Endodermal cell (in vitro differentiated cells): ENCODE data around the gene OR10A7. TPM values are rescaled to one million over a fixed set of nuclear protein-coding genes. Genes with fewer than 3 reads are reported as not detected.

Experiments
- DNase-seq: peaks from one replicate; pipeline ENCODE4 v3.0.0-alpha.2; 2017
- H3K27ac ChIP-seq: 2 replicates; pipeline ENCODE4 v1.5.1; 2013; ENCODE audit warnings: mild to moderate bottlenecking, low read depth, low read length, moderate library complexity
- H3K27me3 ChIP-seq: 2 replicates; pipeline ENCODE4 v1.6.1; 2013; ENCODE audit warnings: mild to moderate bottlenecking, low read length, moderate library complexity; ENCODE audit not compliant: insufficient read depth, control insufficient read depth, poor library complexity, severe bottlenecking
- H3K36me3 ChIP-seq: 2 replicates; pipeline ENCODE4 v1.7.0; 2013; ENCODE audit warnings: mild to moderate bottlenecking, low read length, moderate library complexity; ENCODE audit not compliant: control insufficient read depth, insufficient read depth
- H3K4me1 ChIP-seq: one replicate; pipeline ENCODE4 v1.7.0; 2013; ENCODE audit warnings: low read length; ENCODE audit not compliant: control insufficient read depth, insufficient read depth
- H3K4me3 ChIP-seq: 2 replicates; pipeline ENCODE4 v1.5.1; 2013; ENCODE audit warnings: mild to moderate bottlenecking, low read length, moderate library complexity
- H3K9ac ChIP-seq: 2 replicates; pipeline ENCODE4 v1.6.1; 2013; ENCODE audit warnings: mild to moderate bottlenecking, low read length, moderate library complexity; ENCODE audit not compliant: poor library complexity, severe bottlenecking; ENCODE audit errors: extremely low read depth
- H3K9me3 ChIP-seq: 2 replicates; pipeline ENCODE4 v1.6.1; 2013; ENCODE audit warnings: mild to moderate bottlenecking, low read length, moderate library complexity; ENCODE audit not compliant: control insufficient read depth
- H3K27ac Mint-ChIP-seq: 2 replicates; pipeline ENCODE4 v1.8.0; 2020; ENCODE audit warnings: mixed read lengths
- H3K27me3 Mint-ChIP-seq: 2 replicates; pipeline ENCODE4 v1.8.0; 2021; ENCODE audit warnings: mild to moderate bottlenecking, mixed read lengths; ENCODE audit not compliant: insufficient read depth
- H3K36me3 Mint-ChIP-seq: 2 replicates; pipeline ENCODE4 v1.8.0; 2020; ENCODE audit warnings: low read depth, mixed read lengths
- H3K4me1 Mint-ChIP-seq: 2 replicates; pipeline ENCODE4 v1.8.0; 2020; ENCODE audit warnings: mixed read lengths
- H3K4me3 Mint-ChIP-seq: 2 replicates; pipeline ENCODE4 v1.8.0; 2020; ENCODE audit warnings: mild to moderate bottlenecking, moderate library complexity, mixed read lengths
- H3K9me3 Mint-ChIP-seq: 2 replicates; pipeline ENCODE4 v1.8.0; 2020; ENCODE audit warnings: mild to moderate bottlenecking, mixed read lengths
- WGBS, 2 experiments: methylation state at CpG; one replicate each; pipeline versions ENCODE4 v1.1.5 to v1.1.7; 2013; ENCODE audit warnings: missing lambda C conversion rate in 2 of 2, mixed read lengths in 1 of 2; ENCODE audit not compliant: insufficient coverage in 1 of 2, insufficient read length in 1 of 2; 5-methylcytosine and 5-hydroxymethylcytosine counted together
- total RNA-seq, 2 donors: library from RNA; stranded (reverse); fragmentation: NEBNext Ultra II Directional in 1 of 2; extraction: Animal tissue kit (Norgen Biotek cat#: 25700) in 1 of 2; gene quantifications; 2 replicates in 1 of 2; 3 replicates in 1 of 2; pipeline ENCODE4 v1.2.1, GENCODE V29; 2021
- TF ChIP-seq, protein P1 (sequence below): fragments of 200-600 bp; sonication (generic); conservative IDR thresholded peaks from 2 replicates; pipeline ENCODE4 v1.5.0; 2021; ENCODE audit warnings: antibody characterized with exemption, mild to moderate bottlenecking

Gene OR10A7
- total RNA-seq, 2 donors from 2014 or later, result not detected

DNA sequence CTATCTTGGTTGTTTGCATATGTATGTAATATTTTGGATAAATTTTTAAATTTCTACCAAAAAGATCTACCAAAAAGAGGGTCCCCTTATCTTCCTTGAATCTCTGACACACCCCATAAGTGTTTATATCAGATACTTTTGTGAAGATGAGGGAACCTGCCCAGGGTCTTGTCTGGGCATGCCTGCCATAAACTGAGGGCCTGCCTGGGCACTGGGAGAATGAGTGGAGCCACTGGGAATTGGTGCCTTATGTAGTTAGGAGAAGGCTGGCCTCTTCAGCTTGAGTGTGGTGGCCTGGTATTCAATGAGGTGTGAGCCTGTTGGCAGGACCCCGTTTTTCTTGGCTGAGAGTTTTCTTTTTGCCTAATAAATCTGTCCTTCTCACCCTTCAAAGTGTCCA lies 48.1 kb upstream of the OR10A7 start:
- Histone ChIP-seq H3K36me3 (no peaks in the 10 kb centered on the region), H3K9ac (no peak overlapping the region), H3K4me1 (no peaks in the 10 kb centered on the region), H3K4me3 (no peak overlapping the region), H3K9me3 (no peaks in the 10 kb centered on the region), H3K27ac (no peak overlapping the region), H3K27me3 (no peaks in the 10 kb centered on the region)
- peaks cover 5% of the 10 kb centered on the region for H3K9me3 Mint-ChIP-seq
- no peak overlapping the region for H3K4me3 Mint-ChIP-seq
- no peak overlapping the region for H3K27ac Mint-ChIP-seq
- TF ChIP-seq, protein P1, sequence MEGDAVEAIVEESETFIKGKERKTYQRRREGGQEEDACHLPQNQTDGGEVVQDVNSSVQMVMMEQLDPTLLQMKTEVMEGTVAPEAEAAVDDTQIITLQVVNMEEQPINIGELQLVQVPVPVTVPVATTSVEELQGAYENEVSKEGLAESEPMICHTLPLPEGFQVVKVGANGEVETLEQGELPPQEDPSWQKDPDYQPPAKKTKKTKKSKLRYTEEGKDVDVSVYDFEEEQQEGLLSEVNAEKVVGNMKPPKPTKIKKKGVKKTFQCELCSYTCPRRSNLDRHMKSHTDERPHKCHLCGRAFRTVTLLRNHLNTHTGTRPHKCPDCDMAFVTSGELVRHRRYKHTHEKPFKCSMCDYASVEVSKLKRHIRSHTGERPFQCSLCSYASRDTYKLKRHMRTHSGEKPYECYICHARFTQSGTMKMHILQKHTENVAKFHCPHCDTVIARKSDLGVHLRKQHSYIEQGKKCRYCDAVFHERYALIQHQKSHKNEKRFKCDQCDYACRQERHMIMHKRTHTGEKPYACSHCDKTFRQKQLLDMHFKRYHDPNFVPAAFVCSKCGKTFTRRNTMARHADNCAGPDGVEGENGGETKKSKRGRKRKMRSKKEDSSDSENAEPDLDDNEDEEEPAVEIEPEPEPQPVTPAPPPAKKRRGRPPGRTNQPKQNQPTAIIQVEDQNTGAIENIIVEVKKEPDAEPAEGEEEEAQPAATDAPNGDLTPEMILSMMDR, result no peak
- no peaks in the 10 kb centered on the region for H3K27me3 Mint-ChIP-seq
- H3K36me3 Mint-ChIP-seq, result no peaks in the 10 kb centered on the region
- 100% methylated on average over 1 of the region's 1 CpG for WGBS, 2 experiments
- DNase-seq, result no peak
- H3K4me1 Mint-ChIP-seq, result no peaks in the 10 kb centered on the region

DNA sequence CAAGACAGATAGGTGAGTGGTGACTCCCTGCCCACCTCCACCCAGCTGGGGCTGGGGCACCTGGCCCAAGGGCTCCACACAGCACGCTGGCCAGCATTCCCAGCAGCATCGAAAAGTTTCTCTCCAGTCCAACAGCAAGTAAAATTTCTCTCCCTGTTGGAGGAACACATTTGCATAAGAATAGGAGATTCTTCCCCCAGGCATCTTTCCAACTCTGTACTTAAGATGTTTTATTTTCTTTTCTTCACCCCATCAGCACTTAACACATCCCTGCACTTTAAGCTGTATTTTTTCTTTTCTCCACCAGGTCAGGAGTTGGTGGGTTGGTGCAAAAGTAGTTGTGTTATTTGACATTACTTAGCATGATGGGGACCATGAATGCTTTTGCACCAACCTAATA lies 47.4 kb upstream of the OR10A7 start:
- Histone ChIP-seq H3K27me3 (no peaks in the 10 kb centered on the region), H3K9me3 (no peaks in the 10 kb centered on the region), H3K36me3 (no peaks in the 10 kb centered on the region), H3K27ac (no peak overlapping the region), H3K4me1 (no peaks in the 10 kb centered on the region), H3K9ac (no peak overlapping the region), H3K4me3 (no peak overlapping the region)
- H3K9me3 Mint-ChIP-seq, result peaks cover 5% of the 10 kb centered on the region
- DNase-seq, result no peak
- no peaks in the 10 kb centered on the region for H3K27me3 Mint-ChIP-seq
- no peaks in the 10 kb centered on the region for H3K36me3 Mint-ChIP-seq
- H3K27ac Mint-ChIP-seq, result no peak overlapping the region
- no peaks in the 10 kb centered on the region for H3K4me1 Mint-ChIP-seq
- 85 to 100% methylated on average over 1 to 2 of the region's 2 CpGs for WGBS, 2 experiments
- TF ChIP-seq, protein P1, result peak; percentile 18
- H3K4me3 Mint-ChIP-seq, result no peak overlapping the region

DNA sequence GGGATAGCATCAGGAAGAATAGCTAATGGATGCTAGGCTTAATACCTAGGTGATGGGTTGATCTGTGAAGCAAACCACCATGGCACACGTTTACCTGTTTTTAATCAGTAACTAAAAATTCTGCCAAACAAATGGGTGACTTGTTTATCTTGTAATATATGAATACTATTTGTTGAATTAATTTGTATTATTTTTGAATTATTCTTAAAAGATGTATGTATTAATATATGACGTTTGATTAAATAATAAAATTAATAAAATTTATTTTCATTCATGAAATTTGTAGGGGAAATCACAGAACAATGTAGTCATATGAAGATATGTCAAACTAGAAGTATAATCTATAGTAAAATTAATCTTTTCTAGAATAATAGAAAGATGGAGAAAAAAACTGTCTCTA lies 32.3 kb upstream of the OR10A7 start:
- H3K4me1 Mint-ChIP-seq, result no peaks in the 10 kb centered on the region
- H3K9me3 Mint-ChIP-seq, result peaks cover 15% of the 10 kb centered on the region
- TF ChIP-seq, protein P1, result no peak
- no peak overlapping the region for H3K4me3 Mint-ChIP-seq
- no peaks in the 10 kb centered on the region for H3K36me3 Mint-ChIP-seq
- Histone ChIP-seq H3K27me3 (no peaks in the 10 kb centered on the region), H3K9ac (no peak overlapping the region), H3K4me3 (no peak overlapping the region), H3K9me3 (no peaks in the 10 kb centered on the region), H3K27ac (no peak overlapping the region), H3K36me3 (no peaks in the 10 kb centered on the region), H3K4me1 (no peaks in the 10 kb centered on the region)
- H3K27me3 Mint-ChIP-seq, result no peaks in the 10 kb centered on the region
- H3K27ac Mint-ChIP-seq, result no peak overlapping the region
- no peak for DNase-seq
- WGBS, 2 experiments, result 0% methylated on average over 1 of the region's 2 CpGs; no CpG with 5 or more reads in 1 of the 2 experiments
